ENCODE results near the gene LAMP5. TPM values are rescaled to one million over a fixed set of nuclear protein-coding genes. Genes with fewer than 3 reads are reported as not detected.

LAMP5 gene
- total RNA-seq, 2 donors from 2014 or later, result 0.35 TPM; not detected in 1

- no peaks in the 10 kb centered on the region for H3K4me1 Mint-ChIP-seq
- H3K36me3 ChIP-seq (ENCODE audit: control insufficient read depth, insufficient read depth, low read length), result no peaks in the 10 kb centered on the region
- H3K27me3 Mint-ChIP-seq (ENCODE audit: insufficient read depth), result no peaks in the 10 kb centered on the region
- peaks cover 8% of the 10 kb centered on the region for H3K9me3 Mint-ChIP-seq
- no peak overlapping the region for H3K9ac ChIP-seq (ENCODE audit: extremely low read depth, low read length, poor library complexity, severe bottlenecking)
- H3K9me3 ChIP-seq (ENCODE audit: control insufficient read depth, low read length), result no peaks in the 10 kb centered on the region
- 73 to 88% methylated on average over 2 of the region's 2 CpGs for WGBS, 2 experiments (ENCODE audit: insufficient coverage in 1 of 2, insufficient read length in 1 of 2)
- no peak for DNase-seq
- H3K27ac ChIP-seq (ENCODE audit: low read depth, low read length), result no peak overlapping the region
- H3K27ac Mint-ChIP-seq, result no peak overlapping the region
- no peaks in the 10 kb centered on the region for H3K36me3 Mint-ChIP-seq (ENCODE audit: low read depth)
- no peak for TF ChIP-seq CTCF (conservative IDR thresholded peaks at IDR 0.05)
- no peak overlapping the region for H3K4me3 ChIP-seq (ENCODE audit: low read length)
- H3K4me3 Mint-ChIP-seq, result no peak overlapping the region
- H3K4me1 ChIP-seq (ENCODE audit: control insufficient read depth, insufficient read depth, low read length), result no peaks in the 10 kb centered on the region
- no peaks in the 10 kb centered on the region for H3K27me3 ChIP-seq (ENCODE audit: control insufficient read depth, insufficient read depth, low read length, poor library complexity, severe bottlenecking)
Observed at GRCh38 chr20:9555781-9556180, 41.4 kb downstream of the LAMP5 start.

- no peaks in the 10 kb centered on the region for H3K36me3 Mint-ChIP-seq (ENCODE audit: low read depth)
- H3K4me1 ChIP-seq (ENCODE audit: control insufficient read depth, insufficient read depth, low read length), result no peaks in the 10 kb centered on the region
- no peak overlapping the region for H3K4me3 ChIP-seq (ENCODE audit: low read length)
- no peak overlapping the region for H3K27ac Mint-ChIP-seq
- H3K4me3 Mint-ChIP-seq, result no peak overlapping the region
- H3K27ac ChIP-seq (ENCODE audit: low read depth, low read length), result no peak overlapping the region
- 96 to 98% methylated on average over 4 of the region's 4 CpGs for WGBS, 2 experiments (ENCODE audit: insufficient coverage in 1 of 2, insufficient read length in 1 of 2)
- no peaks in the 10 kb centered on the region for H3K36me3 ChIP-seq (ENCODE audit: control insufficient read depth, insufficient read depth, low read length)
- no peaks in the 10 kb centered on the region for H3K27me3 Mint-ChIP-seq (ENCODE audit: insufficient read depth)
- H3K4me1 Mint-ChIP-seq, result no peaks in the 10 kb centered on the region
- TF ChIP-seq CTCF (conservative IDR thresholded peaks at IDR 0.05), result no peak
- no peak overlapping the region for H3K9ac ChIP-seq (ENCODE audit: extremely low read depth, low read length, poor library complexity, severe bottlenecking)
- H3K27me3 ChIP-seq (ENCODE audit: control insufficient read depth, insufficient read depth, low read length, poor library complexity, severe bottlenecking), result no peaks in the 10 kb centered on the region
- no peaks in the 10 kb centered on the region for H3K9me3 ChIP-seq (ENCODE audit: control insufficient read depth, low read length)
- DNase-seq, result no peak
- H3K9me3 Mint-ChIP-seq, result peaks cover 8% of the 10 kb centered on the region
Observed at GRCh38 chr20:9557411-9557810, 43.0 kb downstream of the LAMP5 start.

GRCh38 chr20:9565910-9566550, 51.6 kb downstream of the LAMP5 start:
- Mint-ChIP-seq H3K4me3 (no peak overlapping the region), H3K4me1 (peaks cover 2% of the 10 kb centered on the region), H3K27me3 (ENCODE audit: insufficient read depth) (peaks cover 10% of the 10 kb centered on the region), H3K36me3 (ENCODE audit: low read depth) (no peaks in the 10 kb centered on the region), H3K9me3 (no peaks in the 10 kb centered on the region), H3K27ac (no peak overlapping the region)
- H3K9me3 ChIP-seq (ENCODE audit: control insufficient read depth, low read length), result no peaks in the 10 kb centered on the region
- no peak overlapping the region for H3K4me3 ChIP-seq (ENCODE audit: low read length)
- no peak overlapping the region for H3K9ac ChIP-seq (ENCODE audit: extremely low read depth, low read length, poor library complexity, severe bottlenecking)
- no peak for DNase-seq
- H3K27me3 ChIP-seq (ENCODE audit: control insufficient read depth, insufficient read depth, low read length, poor library complexity, severe bottlenecking), result no peaks in the 10 kb centered on the region
- no peak overlapping the region for H3K27ac ChIP-seq (ENCODE audit: low read depth, low read length)
- H3K36me3 ChIP-seq (ENCODE audit: control insufficient read depth, insufficient read depth, low read length), result no peaks in the 10 kb centered on the region
- WGBS, 2 experiments (ENCODE audit: insufficient coverage in 1 of 2, insufficient read length in 1 of 2), result 93% methylated on average over 12 to 20 of the region's 20 CpGs
- no peak for TF ChIP-seq CTCF (conservative IDR thresholded peaks at IDR 0.05)
- no peaks in the 10 kb centered on the region for H3K4me1 ChIP-seq (ENCODE audit: control insufficient read depth, insufficient read depth, low read length)

Measured in endodermal cell (in vitro differentiated cells).